HG02642 (cell line): ENCODE measurements around the gene MDH1B.

ENCODE experiments used
- ATAC-seq: cut with Tn5 transposase; IDR thresholded peaks from one replicate; pipeline ENCODE4 v1.9.1; 2021; ENCODE audit warnings: mild to moderate bottlenecking; ENCODE audit not compliant: unreplicated experiment, poor library complexity

MDH1B gene

DNA sequence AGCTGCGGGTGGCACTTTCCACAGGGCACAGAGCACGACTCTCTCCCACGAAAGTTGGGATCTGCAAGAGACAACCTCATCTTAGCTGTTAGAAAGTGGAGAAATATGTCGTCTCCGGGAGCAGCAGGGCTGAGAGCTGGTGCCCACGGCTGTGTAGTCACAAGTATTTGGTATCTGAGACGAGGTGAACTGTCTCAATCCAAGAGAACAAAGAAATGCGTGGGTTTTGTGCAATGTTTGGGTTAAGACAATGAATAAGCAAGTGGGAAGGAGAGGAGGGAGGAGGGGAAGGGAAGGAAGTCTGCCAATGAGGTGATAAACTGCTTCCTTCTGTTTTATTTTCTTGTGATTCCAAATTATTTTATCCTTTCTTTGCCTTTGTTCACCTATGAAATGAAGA, 65.0 kb downstream of the MDH1B start:
- no peak for ATAC-seq

DNA sequence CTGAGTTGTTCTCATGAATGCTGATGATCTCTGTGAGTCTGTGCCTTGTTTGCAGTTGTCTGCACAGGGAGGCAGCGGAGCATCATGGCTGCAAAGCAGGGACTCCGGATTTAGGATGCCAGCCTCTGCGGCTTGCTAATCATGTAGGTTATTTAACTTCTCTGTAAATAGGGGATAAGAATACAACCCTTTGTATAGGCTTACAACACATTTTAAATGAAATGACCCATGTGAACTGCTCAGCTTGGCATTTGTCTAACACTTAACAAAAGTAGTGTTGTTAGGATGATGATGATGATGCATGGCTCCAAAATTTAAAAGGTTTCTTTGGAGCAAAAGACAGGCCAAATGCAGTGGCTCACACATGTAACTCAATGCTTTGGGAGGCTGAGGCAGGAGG, 66.3 kb downstream of the MDH1B start:
- ATAC-seq, result no peak

DNA sequence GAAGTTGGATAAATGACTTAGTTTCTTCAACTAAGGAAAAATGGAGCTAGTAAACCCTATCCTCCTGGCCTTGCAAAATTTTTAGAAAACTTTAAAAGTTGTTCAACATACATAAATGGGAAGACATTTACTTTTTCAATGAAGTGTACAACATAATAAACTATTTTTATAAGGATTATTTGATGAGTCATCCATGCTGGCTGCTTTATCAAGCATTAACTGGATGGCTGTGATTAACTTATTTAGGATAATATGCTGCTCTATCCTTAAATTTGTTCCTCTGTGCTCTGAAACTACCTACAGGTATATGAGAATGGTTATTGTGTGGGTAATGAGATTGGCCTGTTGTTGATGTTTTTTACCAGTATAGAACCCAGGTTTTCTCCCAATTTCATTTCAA, 68.2 kb downstream of the MDH1B start:
- no peak for ATAC-seq

- peak; percentile 61 for ATAC-seq
Measured at GRCh38 chr2:206693399-206694137, 71.6 kb downstream of the MDH1B start.

DNA sequence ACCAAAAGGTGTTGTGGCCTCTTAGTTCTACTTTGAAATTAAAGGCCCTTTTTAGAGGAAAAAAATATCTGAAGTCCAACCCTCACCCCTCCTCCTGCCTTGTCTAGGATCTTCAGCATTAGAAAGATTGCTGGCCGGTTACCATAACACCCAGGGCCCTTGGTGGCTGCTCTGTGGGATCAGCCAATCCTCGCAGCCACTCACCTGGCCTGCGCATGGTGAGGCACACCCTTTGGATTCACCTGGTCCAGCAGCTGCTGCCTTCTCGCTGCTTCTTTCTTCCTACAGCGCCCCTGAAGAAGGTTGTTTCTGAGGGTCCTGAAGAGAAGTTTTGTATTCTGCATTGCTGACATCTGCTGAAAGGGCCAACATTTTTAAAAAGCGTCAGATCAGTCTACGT, 72.2 kb downstream of the MDH1B start:
- no peak for ATAC-seq

DNA sequence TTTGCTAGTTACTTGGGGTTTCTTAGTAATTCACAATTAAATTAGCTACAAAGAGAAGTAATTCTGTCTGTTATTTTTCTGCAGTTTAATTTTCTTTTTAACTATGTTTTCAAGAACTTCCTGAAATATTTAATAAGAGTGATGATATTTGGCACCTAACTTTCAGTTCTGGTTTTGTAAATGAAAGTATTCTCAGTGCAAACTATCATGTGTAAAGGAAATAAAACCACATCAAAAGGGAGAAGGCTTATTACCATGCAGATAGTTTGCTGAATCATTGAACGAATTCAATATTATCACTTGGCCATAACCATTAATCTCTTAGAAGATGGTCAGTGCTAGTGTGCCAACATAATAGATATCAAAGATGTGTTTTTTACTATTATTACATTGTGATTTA, 76.1 kb downstream of the MDH1B start:
- ATAC-seq, result no peak

DNA sequence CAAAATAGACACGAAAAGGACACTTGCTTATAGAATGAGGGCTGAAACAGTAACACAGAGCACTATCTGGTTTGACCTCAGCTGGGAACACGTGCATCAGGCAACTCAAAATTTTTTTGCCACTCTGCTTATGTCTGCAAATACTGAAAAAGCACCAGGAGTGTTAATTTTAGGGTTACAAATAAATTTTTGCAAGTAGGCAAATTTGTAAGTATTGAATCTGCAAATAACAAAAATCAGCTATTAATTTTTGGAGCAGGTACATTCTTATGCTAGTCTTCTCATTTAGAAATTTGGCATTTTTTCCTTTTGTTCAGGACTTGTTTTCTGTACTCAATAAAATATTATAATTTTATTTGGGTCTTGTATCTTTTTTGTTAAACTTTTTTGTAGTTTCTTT, 76.7 kb downstream of the MDH1B start:
- no peak for ATAC-seq
